ENCODE results near the gene ADRM1. TPM values are rescaled to one million over a fixed set of nuclear protein-coding genes. Genes with fewer than 3 reads are reported as not detected.

The ADRM1 gene
- total and polyA plus RNA-seq, 10 donors: 60.5 to 112 (median 79.2) TPM

- intact Hi-C loops (cut with DNase I; ENCODE audit: low total_unique reads): no loop called here
- H3K27ac ChIP-seq: no peak overlapping the region
- no peaks in the 10 kb centered on the region for H3K4me1 ChIP-seq
- no peaks in the 10 kb centered on the region for H3K27me3 ChIP-seq (replicated peaks in 1 of 7)
- no peak for DNase-seq
- H3K4me3 ChIP-seq: no peak overlapping the region
- no peak for TF ChIP-seq CTCF (IDR thresholded peaks at IDR 0.05 in 8 of 11, conservative IDR thresholded peaks at IDR 0.05 in 3 of 11)
- TF ChIP-seq POLR2A (IDR thresholded peaks at IDR 0.05): no peak
- no peak for TF ChIP-seq POLR2AphosphoS5 (IDR thresholded peaks at IDR 0.05)
- H3K9me3 ChIP-seq: peaks cover 0 to 6% (median 0%) of the 10 kb centered on the region in 8 donors
- WGBS, 5 donors: 93 to 98% (median 96%) methylated on average over 14 of the region's 14 CpGs
- H3K36me3 ChIP-seq: peaks cover 2 to 100% (median 80%) of the 10 kb centered on the region in 6 donors
Measured at GRCh38 chr20:62263396-62263795, 39.4 kb upstream of the ADRM1 start.

GRCh38 chr20:62265365-62265764 is 37.4 kb upstream of the ADRM1 start:
- TF ChIP-seq POLR2AphosphoS5 (IDR thresholded peaks at IDR 0.05) (no peak), POLR2A (IDR thresholded peaks at IDR 0.05) (no peak), CTCF (IDR thresholded peaks at IDR 0.05 in 8 of 11, conservative IDR thresholded peaks at IDR 0.05 in 3 of 11) (no peak)
- no peaks in the 10 kb centered on the region for H3K27me3 ChIP-seq (replicated peaks in 1 of 7)
- peaks cover 2 to 98% (median 70%) of the 10 kb centered on the region in 6 donors for H3K36me3 ChIP-seq
- intact Hi-C loops (cut with DNase I; ENCODE audit: low total_unique reads): no loop called here
- no peak overlapping the region for H3K4me3 ChIP-seq
- no peak overlapping the region for H3K27ac ChIP-seq
- DNase-seq: no peak
- peaks cover 0 to 11% (median 8%) of the 10 kb centered on the region in 6 donors for H3K4me1 ChIP-seq
- H3K9me3 ChIP-seq: peaks cover 0 to 6% (median 0%) of the 10 kb centered on the region in 8 donors
- 97 to 98% (median 97%) methylated on average over 1 of the region's 1 CpG for WGBS, 5 donors

- Histone ChIP-seq H3K4me3 (no peak overlapping the region), H3K4me1 (peaks cover 0 to 11% (median 8%) of the 10 kb centered on the region in 6 donors), H3K9me3 (peaks cover 0 to 6% (median 0%) of the 10 kb centered on the region in 8 donors), H3K36me3 (peaks cover 2 to 94% (median 61%) of the 10 kb centered on the region in 6 donors), H3K27ac (no peak overlapping the region), H3K27me3 (replicated peaks in 1 of 7) (no peaks in the 10 kb centered on the region)
- WGBS, 5 donors: 90 to 97% (median 96%) methylated on average over 10 of the region's 10 CpGs
- TF ChIP-seq POLR2AphosphoS5 (IDR thresholded peaks at IDR 0.05): no peak
- no peak for TF ChIP-seq POLR2A (IDR thresholded peaks at IDR 0.05)
- TF ChIP-seq CTCF (IDR thresholded peaks at IDR 0.05 in 8 of 11, conservative IDR thresholded peaks at IDR 0.05 in 3 of 11): no peak
- DNase-seq: no peak
- intact Hi-C loops (cut with DNase I; ENCODE audit: low total_unique reads): no loop called here
Measured at GRCh38 chr20:62266340-62266739, 36.5 kb upstream of the ADRM1 start.

- H3K27me3 ChIP-seq (replicated peaks in 1 of 7): no peaks in the 10 kb centered on the region
- H3K36me3 ChIP-seq: peaks cover 3 to 94% (median 58%) of the 10 kb centered on the region in 6 donors
- H3K27ac ChIP-seq: no peak overlapping the region
Measured at GRCh38 chr20:62266851-62267250, 35.9 kb upstream of the ADRM1 start.

More at GRCh38 chr20:62266851-62267250, 35.9 kb upstream of the ADRM1 start:
- no peak overlapping the region for H3K4me3 ChIP-seq
- peaks cover 0 to 11% (median 8%) of the 10 kb centered on the region in 6 donors for H3K4me1 ChIP-seq
- WGBS, 5 donors: 95 to 98% (median 97%) methylated on average over 13 of the region's 13 CpGs
- TF ChIP-seq POLR2AphosphoS5 (IDR thresholded peaks at IDR 0.05) (no peak), CTCF (IDR thresholded peaks at IDR 0.05 in 8 of 11, conservative IDR thresholded peaks at IDR 0.05 in 3 of 11) (no peak), POLR2A (IDR thresholded peaks at IDR 0.05) (no peak)
- peaks cover 0 to 6% (median 0%) of the 10 kb centered on the region in 8 donors for H3K9me3 ChIP-seq
- no peak for DNase-seq
- intact Hi-C loops (cut with DNase I; ENCODE audit: low total_unique reads): no loop called here

Data from spleen (tissue), 11 donors.